ENCODE data around the gene SOWAHD.
"Not testable (repeated sequence)": the region's sequence is repeated elsewhere in the genome, so short reads cannot be mapped to it uniquely, and the experiment has no call there.

The SOWAHD gene

DNA sequence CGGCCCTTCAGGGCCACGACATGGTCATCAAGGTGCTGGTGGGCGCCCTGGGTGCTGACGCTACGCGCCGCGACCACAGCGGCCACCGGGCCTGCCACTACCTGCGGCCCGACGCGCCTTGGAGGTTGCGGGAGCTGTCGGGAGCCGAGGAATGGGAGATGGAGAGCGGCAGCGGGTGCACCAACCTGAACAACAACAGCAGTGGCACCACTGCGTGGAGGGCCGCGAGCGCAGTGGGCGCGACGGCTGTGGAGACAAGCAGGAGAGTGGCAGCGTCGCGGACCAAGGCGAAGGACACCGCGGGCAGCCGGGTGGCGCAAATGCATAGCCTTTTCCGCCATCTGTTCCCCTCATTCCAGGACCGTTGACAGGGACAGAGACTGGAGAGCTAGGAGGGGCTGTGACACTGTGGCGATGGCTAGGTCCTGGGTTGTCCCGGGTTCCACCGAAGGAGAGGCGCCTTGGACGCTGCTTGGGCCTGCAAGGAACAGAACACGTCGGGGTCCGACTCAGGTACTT lies 919 bp downstream of the SOWAHD start:
- DNase-seq, result no peak

DNA sequence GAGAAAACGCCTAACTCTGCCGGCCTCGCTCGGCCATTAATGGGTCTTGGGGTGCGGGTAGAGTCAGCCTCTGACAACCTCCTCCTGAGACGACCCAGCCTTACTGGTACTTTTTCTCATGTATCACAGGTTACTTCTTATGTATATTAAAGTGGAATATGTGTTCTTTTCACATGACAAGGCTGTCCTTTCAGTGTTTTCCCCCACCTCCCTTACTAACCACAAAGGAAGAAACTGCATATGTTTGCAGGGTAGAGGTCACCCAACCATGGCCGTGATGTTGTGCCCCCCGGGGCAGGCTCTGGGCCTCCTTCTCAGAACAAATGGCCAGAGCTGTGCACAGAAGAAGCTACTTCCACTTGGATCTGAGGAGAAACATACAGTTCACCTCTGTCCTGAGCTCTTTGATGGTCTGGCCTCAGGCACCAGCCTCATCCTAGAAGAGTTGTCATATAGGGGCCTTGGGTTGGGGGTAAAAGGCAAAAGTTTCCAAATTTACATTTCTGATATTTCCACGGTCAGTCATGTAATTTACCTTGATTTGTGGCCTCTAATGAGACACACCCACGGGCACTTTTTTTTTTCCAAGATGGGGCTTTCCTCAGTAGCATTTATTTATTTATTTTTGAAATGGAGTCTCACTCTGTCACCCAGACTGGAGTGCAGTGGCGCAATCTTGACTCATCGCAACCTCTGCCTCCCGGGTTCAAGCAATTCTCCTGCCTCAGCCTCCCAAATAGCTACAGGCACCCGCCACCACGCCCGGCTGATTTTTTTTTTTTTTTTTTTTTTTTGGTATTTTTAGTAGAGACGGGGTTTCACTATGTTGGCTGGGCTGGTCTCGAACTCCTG lies 1.9 kb downstream of the SOWAHD start:
- DNase-seq, result no peak

DNA sequence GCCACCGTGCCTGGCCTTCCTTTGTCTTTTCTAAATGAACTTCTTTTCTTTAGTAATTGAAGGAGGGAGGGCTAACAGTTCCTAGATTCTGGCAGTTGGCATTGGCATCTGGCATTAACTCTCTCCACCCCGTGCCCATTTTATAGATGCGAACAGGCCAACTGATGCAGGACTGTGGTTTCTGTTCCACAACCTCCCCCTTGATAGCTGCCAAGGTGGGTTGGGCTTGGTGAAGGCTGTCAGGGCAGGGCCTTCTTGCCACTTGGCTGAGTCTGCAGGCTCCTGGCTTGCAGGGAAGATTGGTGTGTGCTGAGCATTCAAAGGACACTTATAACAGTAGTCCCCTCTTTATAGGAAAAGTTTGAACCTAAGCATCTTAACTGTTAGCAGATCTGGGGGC lies 4.3 kb downstream of the SOWAHD start:
- no peak for DNase-seq

DNA sequence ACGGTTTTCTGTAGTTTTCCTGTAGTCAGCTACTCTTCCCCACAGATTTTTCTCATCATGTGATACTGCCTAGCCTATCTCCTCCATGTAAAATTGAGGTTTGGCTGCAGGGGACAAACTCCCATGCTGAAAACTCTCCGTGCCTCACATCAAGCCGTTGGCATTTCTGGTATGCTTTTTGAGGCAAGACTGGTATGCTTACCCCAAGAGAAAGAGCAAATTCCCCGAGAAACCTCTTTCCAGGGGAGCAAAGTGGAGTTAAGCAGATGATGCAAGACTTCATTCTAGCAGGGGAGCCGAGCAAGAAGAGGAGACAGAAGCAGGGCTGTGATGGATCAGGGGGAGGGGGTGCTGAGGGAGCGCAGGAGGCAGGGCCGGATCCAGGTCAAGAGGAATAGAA lies 4.8 kb downstream of the SOWAHD start:
- DNase-seq, result no peak

DNA sequence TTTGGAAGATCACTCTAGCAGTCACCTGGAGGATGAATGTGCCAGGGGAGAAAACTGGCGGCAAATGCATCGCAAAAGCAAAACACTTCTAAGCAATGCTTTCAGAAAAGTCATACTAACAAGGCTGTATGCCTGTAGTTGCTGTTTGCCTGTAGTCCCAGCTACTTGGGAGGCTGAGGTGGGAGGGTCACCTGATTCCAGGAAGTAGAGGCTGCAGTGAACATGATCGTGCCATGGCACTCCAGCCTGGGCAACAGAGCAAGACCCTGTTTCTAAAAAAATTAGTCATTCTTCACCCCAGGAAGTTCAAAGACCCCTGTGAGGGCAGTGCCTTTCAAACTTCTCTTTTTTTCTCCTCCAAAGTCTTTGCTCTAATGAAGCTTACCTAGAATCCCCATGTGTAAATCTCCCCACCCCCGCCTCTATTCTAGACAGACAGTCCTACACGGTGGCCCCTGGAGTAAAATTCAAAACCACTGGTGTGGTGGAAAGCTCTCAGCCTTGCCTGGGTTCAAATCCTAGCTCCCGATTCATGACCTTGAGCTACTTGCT lies 5.5 kb downstream of the SOWAHD start:
- no peak for DNase-seq

DNA sequence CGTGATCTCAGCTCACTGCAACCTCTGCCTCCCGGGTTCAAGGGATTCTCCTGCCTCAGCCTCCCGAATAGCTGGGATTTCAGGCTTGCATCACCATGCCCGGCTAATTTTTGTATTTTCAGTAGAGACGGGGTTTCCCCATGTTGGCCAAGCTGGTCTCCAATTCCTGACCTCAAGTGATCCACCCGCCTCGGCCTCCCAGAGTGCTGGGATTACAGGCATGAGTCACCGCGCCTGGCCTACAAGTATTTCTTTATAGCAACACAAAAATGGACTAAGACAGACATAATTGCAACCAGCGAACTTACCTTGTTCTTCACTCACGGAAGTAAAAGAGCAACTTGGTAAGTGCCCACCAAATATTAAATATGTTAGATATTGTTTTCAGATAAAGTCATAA lies 10.0 kb downstream of the SOWAHD start:
- not testable (repeated sequence) for DNase-seq

DNA sequence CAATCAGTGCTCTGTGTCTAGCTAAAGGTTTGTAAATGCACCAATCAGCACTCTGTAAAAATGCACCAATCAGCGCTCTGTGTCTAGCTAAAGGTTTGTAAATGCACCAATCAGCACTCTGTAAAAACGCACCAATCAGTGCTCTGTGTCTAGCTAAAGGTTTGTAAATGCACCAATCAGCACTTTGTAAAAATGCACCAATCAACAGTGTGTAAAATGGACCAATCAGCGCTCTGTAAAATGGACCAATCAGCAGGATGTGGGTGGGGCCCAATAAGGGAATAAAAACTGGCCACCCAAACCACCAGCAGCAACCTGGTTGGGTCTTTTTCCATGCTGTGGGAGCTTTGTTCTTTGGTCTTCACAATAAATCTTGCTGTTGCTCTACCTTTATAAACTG lies 11.0 kb downstream of the SOWAHD start:
- DNase-seq, result not testable (repeated sequence)

DNA sequence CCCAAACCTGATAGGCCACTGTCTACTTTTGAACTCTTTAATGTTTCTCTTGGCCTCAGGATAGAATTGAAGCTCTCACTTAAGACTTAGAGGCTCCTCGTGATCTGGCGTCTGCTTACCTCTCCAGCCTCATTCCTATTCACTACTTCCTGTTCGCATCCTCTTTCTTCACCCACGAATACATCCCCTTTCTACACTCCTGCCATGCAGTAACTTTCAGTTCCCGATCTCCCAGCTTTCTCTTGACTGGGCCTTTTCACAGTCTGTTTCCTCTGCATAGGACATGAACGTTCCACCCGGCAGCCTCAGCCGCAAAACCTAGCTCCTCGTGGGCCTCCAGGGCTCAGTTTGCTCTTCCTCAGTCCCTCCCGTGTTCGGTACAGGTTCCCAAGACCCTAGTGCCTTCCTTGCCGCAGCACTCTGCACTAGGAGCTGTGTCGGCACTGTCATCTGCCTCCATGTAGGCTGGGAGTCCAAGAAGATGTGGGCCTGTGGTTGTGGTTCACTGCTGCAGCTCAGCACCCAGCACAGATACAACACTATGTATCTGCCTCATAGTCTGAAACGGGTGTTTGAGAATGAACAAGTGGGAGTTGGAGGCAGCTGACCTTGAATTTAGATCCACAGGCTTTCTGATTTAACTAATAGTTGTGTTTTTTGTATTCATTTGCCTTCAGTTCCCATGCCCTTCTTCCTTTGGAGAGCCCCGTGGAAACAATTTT lies 17.3 kb downstream of the SOWAHD start:
- no peak for DNase-seq

DNA sequence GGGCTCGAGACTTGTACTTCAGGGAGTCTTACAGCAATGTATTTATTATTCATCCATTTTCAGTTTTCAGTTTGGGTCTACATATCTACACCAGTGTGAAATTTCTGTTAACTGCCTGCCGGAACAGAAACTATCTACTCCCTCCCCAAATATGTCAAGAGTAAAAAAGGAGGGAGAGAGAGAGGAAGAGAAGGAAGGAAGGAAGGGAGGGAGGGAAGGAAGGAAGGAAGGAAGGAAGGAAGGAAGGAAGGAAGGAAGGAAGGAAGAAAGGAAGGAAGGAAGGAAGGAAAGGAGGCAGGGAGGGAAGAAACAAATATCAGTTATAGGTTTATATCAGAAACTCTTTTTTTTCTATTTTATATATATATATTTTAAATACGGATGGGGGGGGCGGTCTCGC lies 20.4 kb downstream of the SOWAHD start:
- no peak for DNase-seq

DNA sequence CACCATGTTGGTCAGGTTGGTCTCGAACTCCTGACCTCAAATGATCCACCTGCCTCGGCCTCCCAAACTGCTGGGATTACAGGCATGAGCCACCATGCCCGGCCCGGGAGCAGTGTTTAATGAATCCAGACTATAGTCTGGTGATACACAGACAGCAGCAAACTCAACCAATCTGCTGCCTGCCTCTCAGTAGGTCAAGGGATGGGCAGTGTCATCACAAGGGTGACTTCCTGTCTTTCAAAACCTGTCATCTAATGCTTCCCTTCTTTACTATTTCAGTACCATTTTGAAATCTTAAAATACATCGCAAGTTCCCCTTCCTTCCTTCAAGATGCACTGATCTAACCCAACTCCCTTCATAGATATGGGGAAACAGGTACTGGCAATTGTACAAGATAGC lies 24.6 kb downstream of the SOWAHD start:
- no peak for DNase-seq

DNA sequence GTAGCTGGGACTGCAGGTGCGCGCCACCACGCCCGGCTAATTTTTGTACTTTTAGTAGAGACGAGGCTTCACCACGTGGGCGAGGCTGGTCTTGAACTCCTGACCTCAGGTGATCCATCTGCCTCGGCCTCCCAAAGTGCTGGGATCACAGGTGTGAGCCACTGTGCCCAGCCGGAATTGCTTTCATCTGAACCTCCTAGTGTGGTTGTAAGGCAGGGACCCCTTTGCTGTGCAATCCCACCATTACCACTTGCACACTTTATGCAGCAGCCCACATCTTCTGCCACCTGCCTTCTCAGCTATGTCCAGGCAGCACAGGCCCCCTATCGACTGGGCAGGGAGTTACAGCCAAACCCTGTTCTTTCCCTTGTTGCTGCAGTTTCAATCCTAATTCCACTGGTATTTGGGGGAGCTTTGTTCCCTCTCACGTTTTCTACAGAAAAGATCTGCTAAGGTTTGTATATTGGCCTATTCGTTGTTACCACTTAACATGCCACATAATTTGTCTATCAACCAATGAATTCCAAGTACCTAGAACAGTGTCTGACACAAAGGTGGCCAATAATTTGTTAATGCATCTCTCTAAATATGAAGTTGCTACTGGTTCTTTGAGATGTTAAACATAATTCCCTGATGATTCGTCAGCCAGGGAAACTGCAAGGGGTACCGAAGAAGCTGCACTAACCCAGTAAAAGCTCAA lies 26.5 kb downstream of the SOWAHD start:
- DNase-seq, result peak; percentile 52

DNA sequence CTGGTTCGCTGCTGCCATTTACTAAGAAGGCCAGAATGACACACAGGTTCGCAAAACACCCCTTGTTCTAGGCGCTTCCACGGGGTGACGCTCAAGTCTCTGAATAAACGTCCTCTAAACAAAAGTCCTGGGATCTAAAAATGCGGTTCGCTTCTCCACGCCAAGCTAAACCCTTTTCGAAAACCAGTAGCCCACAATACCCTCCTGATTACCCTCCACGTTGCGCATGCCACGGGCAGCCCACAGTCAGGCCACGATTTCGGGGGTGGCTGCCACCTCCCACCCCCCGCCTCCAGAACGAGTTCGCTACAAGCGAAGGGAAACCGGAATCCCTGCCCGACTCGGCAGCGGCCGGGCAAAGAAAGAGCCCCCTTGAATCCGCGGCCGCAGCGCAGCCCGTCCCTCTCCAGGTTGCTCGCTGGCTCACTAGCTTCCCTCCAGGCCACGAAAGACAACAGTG lies 32.6 kb downstream of the SOWAHD start:
- DNase-seq, result peak; percentile 67

DNA sequence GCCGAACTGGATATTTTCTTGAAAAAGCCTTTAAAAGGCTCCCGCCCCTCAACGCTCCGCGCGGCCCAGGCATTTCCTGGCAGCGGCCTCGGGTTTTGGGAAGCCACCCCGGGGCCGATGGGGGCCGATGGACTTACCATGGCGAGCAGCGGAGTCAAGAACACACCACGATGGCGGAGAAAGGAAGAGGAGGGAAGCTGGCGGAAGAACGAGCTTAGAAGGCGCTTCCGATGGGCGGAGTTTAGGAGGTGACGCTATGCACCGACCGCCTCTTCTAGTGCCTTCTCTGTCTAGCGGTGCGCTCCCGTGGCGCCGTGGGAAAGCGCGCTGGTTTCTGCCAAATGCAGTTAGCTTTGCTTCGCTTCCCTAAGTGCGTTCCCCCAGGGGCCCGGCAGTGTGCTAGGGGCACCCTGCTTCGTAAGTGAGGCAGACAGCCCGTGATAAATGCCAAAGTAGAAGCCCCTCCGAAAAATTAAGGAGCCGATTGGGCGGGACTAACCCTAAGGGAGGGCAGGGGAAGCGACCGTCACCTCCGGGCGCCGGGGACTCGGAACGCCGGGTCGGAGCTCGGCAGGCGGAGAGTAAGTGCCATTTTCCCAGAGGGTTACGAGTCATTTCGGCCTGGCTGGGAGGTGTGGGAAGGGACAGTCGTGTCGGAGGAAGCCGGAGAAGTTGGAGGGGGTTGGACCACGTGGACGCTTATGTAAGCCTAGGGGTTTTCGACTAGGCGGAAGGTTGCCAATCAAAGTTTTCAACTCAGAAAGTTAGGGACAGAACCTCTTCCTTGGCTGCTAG lies 33.2 kb downstream of the SOWAHD start, which contains the start of gene RPL39:
Gene RPL39 (minus strand): TSS at position 194 of the 795 bp plus-strand sequence. CDS start 54 bp downstream, at position 140.
- DNase-seq, result peak; percentile 94

DNA sequence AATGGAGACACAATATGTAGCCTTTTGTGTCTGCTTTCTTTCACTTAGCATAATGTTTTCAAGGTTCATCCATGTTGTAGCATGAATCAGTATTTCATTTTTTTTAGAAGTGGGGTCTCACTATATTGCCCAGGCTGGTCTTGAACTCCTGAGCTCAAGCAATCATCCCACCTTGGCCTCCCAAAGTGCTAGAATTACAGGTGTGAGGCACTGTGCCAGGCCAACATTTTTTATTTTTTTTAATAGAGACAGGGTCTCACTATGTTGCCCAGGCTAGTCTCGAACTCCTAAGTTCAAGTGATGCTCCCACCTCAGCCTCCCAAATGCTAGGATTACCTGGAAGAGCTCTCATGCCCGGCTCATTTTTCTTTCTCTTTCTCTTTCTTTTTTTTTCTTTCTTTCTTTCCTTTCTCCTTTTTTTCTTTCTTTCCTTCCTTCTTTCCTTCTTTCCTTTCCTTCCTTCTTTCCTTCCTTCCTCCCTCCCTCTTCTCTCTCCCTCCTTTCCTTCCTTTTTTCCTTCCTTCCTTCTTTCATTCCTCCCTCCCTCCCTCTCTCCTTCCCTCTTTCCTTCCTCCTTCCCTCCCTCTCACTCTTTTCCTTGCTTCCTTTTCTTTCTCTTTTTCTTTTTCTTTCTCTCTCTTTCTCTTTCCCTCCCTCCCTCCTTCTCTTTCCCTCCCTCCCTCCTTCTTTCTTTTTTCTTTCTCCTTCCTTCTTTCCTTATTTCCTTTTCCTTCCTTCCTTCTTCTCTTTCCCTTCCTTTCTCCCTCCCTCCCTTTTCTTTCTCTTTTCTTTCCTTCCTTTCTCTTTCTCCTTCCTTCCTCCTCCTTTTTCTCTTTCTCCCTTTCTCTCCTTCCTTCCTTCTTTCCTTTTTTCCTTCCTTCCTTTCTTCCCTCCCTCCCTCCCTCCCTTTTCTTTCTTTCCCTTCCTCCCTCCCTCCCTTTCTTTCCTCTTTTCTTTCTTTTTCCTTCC lies 43.1 kb downstream of the SOWAHD start:
- DNase-seq, result no peak

DNA sequence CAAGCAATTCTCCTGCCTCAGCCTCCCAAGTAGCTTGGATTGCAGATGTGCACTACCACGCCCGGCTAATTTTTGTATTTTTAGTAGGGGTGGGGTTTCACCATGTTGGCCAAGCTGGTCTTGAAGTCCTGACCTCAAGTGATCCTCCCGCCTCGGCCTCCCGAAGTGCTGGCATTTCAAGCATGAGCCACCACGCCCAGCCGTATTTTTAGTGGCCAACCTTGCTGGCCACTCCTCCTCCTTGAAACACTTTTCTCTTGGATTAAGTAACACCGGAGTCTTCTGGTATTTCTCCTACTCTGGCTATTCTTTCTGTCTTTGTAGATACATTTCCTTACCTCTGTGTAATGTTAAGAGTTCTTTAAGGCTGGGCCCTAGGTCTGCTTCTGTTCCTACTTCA lies 44.2 kb downstream of the SOWAHD start:
- no peak for DNase-seq

DNA sequence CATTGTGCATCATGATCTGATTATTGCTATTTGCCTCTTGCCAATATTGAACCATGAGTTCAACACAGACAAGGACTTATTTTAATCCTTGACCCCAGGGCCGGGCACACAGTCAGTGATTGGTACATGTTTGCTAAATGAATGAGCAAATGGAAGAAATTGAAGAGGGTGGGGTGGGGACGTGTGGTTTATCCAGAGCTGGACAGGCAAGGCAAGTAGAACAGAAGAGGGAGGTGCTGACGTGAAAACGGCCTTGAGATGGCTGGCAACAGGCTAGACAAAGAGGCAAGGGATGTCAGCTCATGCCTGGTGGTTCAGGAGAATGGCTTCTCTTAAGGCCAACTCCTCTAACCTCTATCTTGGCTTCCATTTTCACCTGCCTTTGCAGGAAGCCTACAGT lies 50.1 kb downstream of the SOWAHD start:
- not testable (repeated sequence) for DNase-seq

DNA sequence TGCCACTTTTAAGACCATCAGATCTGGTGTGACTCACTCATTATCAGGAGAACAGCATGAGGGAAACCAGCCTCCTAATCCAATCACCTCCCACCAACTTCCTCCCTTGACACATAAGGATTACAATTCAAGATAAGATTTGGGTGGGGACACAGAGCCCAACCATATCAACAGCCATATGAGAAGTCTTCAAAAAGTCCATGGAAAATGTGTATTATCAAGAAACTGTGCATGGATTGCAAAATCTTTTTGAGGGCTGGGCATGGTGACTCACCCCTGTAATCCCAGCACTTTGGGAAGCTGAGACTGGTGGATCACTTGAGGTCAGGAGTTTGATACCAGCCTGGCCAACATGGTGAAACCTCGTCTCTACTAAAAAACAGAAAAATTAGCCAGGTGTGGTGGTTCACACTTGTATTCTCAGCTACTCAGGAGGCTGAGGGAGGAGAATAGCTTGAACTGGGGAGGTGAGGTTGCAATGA lies 50.8 kb downstream of the SOWAHD start:
- DNase-seq, result peak; percentile 84

All from OCI-M1 (cell line).